Brain microvascular endothelial cell (primary cell): ENCODE data around the gene HTR3D.
"Not testable (repeated sequence)": the region's sequence is repeated elsewhere in the genome, so short reads cannot be mapped to it uniquely, and the experiment has no call there.

Experiments
- DNase-seq: peaks from one replicate; pipeline ENCODE4 v3.0.0-alpha.2; 2020
- H3K27ac ChIP-seq: fragments of 250-450 bp; sonication (Bioruptor Pico); 2 replicates; pipeline ENCODE4 v1.5.1; 2020; ENCODE audit warnings: mild to moderate bottlenecking, moderate library complexity
- H3K27me3 ChIP-seq: fragments of 250-450 bp; sonication (Bioruptor Pico); replicated peaks from 2 replicates; pipeline ENCODE4 v1.5.1; 2020; ENCODE audit warnings: mild to moderate bottlenecking
- H3K36me3 ChIP-seq: fragments of 250-450 bp; sonication (Bioruptor Pico); replicated peaks from 2 replicates; pipeline ENCODE4 v1.5.1; 2020; ENCODE audit warnings: mild to moderate bottlenecking
- H3K4me3 ChIP-seq: 2 replicates; pipeline ENCODE4 v1.5.1; 2011; ENCODE audit warnings: low read depth, mild to moderate bottlenecking, control low read depth, low read length, moderate library complexity
- in situ Hi-C: cut with HindIII; loops from 2 replicates; pipeline ENCODE4 v1.10.0; 2017; ENCODE audit warnings: low sequenced_read_pairs, low pct_ligation_motif_present
- TF ChIP-seq, protein P1 (sequence below): IDR thresholded peaks from 2 replicates; pipeline ENCODE4 v1.5.1; 2011; ENCODE audit warnings: low read depth, mild to moderate bottlenecking, moderate library complexity, low read length, control low read depth, inconsistent platforms; ENCODE audit errors: missing control alignments

The HTR3D gene

DNA sequence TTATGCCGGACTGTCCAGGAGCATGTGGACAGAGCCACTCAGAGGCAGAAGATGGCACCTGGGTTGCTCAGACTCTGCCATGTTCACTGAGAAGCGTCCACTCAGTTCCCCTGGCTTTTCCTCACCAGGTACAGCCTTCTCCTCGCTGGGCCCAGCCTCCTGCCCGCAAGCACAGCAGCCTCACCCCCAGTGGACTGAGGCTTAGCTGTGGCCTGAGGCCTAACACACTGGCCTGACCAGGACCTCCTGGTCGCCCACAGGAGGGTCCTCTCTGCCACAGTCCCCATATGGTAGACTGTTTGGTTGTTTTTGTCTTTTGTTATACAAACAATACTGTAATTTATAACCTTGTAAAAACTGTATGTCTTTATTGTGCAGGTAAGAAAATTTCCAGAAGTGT, 36.8 kb downstream of the HTR3D start:
- Histone ChIP-seq H3K4me3 (no peak overlapping the region), H3K27me3 (no peaks in the 10 kb centered on the region), H3K36me3 (no peaks in the 10 kb centered on the region), H3K27ac (no peak overlapping the region)
- in situ Hi-C loops = no loop called here
- TF ChIP-seq, protein P1, sequence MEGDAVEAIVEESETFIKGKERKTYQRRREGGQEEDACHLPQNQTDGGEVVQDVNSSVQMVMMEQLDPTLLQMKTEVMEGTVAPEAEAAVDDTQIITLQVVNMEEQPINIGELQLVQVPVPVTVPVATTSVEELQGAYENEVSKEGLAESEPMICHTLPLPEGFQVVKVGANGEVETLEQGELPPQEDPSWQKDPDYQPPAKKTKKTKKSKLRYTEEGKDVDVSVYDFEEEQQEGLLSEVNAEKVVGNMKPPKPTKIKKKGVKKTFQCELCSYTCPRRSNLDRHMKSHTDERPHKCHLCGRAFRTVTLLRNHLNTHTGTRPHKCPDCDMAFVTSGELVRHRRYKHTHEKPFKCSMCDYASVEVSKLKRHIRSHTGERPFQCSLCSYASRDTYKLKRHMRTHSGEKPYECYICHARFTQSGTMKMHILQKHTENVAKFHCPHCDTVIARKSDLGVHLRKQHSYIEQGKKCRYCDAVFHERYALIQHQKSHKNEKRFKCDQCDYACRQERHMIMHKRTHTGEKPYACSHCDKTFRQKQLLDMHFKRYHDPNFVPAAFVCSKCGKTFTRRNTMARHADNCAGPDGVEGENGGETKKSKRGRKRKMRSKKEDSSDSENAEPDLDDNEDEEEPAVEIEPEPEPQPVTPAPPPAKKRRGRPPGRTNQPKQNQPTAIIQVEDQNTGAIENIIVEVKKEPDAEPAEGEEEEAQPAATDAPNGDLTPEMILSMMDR = no peak
- no peak for DNase-seq

DNA sequence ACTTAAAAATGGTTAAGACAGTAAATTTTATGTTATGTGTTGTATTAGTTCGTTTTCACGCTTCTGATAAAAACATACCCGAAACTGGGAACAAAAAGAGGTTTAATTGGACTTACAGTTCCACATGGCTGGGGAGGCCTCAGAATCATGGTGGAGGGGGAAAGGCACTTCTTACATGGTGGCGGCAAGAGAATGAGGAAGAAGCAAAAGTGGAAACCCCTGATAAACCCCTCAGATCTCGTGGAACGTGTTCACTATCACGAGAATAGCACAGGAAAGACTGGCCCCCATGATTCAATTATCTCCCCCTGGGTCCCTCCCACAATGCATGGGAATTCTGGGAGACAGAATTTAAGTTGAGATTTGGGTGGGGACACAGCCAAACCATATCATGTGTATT, 39.6 kb downstream of the HTR3D start:
- H3K27me3 ChIP-seq, H3K4me3 ChIP-seq, in situ Hi-C loops, H3K36me3 ChIP-seq, H3K27ac ChIP-seq, DNase-seq: not testable (repeated sequence)

- Histone ChIP-seq H3K36me3 (no peaks in the 10 kb centered on the region), H3K27me3 (peaks cover 2% of the 10 kb centered on the region), H3K27ac (no peak overlapping the region), H3K4me3 (no peak overlapping the region)
- DNase-seq = no peak
- in situ Hi-C loops = no loop called here
- TF ChIP-seq, protein P1 = no peak
These were observed 42.1 kb downstream of the HTR3D start for GRCh38 chr3:184073621-184074020.

GRCh38 chr3:184075901-184076300, 44.4 kb downstream of the HTR3D start:
- Histone ChIP-seq H3K4me3 (no peak overlapping the region), H3K27me3 (peaks cover 2% of the 10 kb centered on the region), H3K27ac (no peak overlapping the region), H3K36me3 (no peaks in the 10 kb centered on the region)
- no peak for DNase-seq
- in situ Hi-C loops = no loop called here
- TF ChIP-seq, protein P1 = no peak

GRCh38 chr3:184077881-184078280, 46.3 kb downstream of the HTR3D start:
- in situ Hi-C loops = no loop called here
- H3K27me3 ChIP-seq = peaks cover 2% of the 10 kb centered on the region
- no peak overlapping the region for H3K4me3 ChIP-seq
- DNase-seq = no peak
- no peak overlapping the region for H3K27ac ChIP-seq
- TF ChIP-seq, protein P1 = no peak
- H3K36me3 ChIP-seq = no peaks in the 10 kb centered on the region

DNA sequence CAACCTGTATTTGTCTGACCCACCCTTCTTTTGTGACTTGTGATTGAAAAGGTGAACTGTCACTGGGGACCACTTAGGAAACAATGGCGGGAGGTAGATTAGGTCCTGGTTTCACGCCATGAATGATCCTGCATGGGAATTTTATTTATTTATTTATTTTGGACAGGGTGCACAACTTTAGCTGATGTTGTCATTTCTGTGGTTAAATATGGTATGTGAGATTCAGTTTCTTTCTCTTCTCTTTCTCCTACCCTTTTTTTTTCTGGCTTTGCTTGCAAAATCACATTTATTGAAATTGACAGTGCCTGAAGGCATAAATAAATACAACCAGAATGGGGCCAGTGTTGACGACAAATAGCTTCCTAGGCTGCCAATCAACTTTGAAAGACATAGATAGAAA, 47.3 kb downstream of the HTR3D start:
- TF ChIP-seq, protein P1 = no peak
- Histone ChIP-seq H3K4me3 (no peak overlapping the region), H3K27me3 (peaks cover under 1% of the 10 kb centered on the region), H3K36me3 (no peaks in the 10 kb centered on the region), H3K27ac (no peak overlapping the region)
- no peak for DNase-seq
- in situ Hi-C loops = no loop called here
